GM21619 (cell line): ENCODE measurements around the gene UBL7.

ENCODE experiments used
- ATAC-seq: cut with Tn5 transposase; IDR thresholded peaks from one replicate; pipeline ENCODE4 v1.9.1; 2021; ENCODE audit not compliant: unreplicated experiment

The UBL7 gene

GRCh38 chr15:74442604-74443003 is 18.4 kb downstream of the UBL7 start:
- ATAC-seq: no peak

- no peak for ATAC-seq
Measured at GRCh38 chr15:74442063-74442462, 18.9 kb downstream of the UBL7 start.

GRCh38 chr15:74441248-74441941 is 19.6 kb downstream of the UBL7 start:
- ATAC-seq: no peak

- no peak for ATAC-seq
Measured at GRCh38 chr15:74438721-74439316, 22.1 kb downstream of the UBL7 start.

GRCh38 chr15:74438206-74438605 is 22.8 kb downstream of the UBL7 start:
- ATAC-seq: no peak

GRCh38 chr15:74434263-74435136 is 26.5 kb downstream of the UBL7 start:
- ATAC-seq: no peak

- peak; percentile 59 for ATAC-seq
Measured at GRCh38 chr15:74433592-74434262, 27.2 kb downstream of the UBL7 start, which contains the start of gene SEMA7A. Gene SEMA7A (minus strand): TSS chr15:74433958. CDS start chr15:74433918, 40 bp downstream.

- ATAC-seq: peak; percentile 5
Measured at GRCh38 chr15:74432968-74433591, 27.9 kb downstream of the UBL7 start.

- no peak for ATAC-seq
Measured at GRCh38 chr15:74432271-74432967, 28.5 kb downstream of the UBL7 start.

- ATAC-seq: no peak
Measured at GRCh38 chr15:74431645-74432044, 29.3 kb downstream of the UBL7 start.

GRCh38 chr15:74431116-74431515 is 29.8 kb downstream of the UBL7 start:
- ATAC-seq: no peak

- no peak for ATAC-seq
Measured at GRCh38 chr15:74430510-74430951, 30.4 kb downstream of the UBL7 start.

GRCh38 chr15:74429781-74430400 is 31.1 kb downstream of the UBL7 start:
- no peak for ATAC-seq

GRCh38 chr15:74428970-74429780 is 31.8 kb downstream of the UBL7 start:
- ATAC-seq: no peak

GRCh38 chr15:74428442-74428787 is 32.5 kb downstream of the UBL7 start:
- no peak for ATAC-seq

GRCh38 chr15:74427607-74428441 is 33.1 kb downstream of the UBL7 start:
- ATAC-seq: no peak

GRCh38 chr15:74426404-74427281 is 34.3 kb downstream of the UBL7 start:
- no peak for ATAC-seq
